Endothelial cell of umbilical vein (primary cell): ENCODE results near the gene DHRS11. TPM values are rescaled to one million over a fixed set of nuclear protein-coding genes. Genes with fewer than 3 reads are reported as not detected.

Source experiments
- BruUV-seq: library from RNA; stranded (reverse); fragments of 400-500 nt; replicated peaks from 2 replicates; lab custom pipeline; 2021; lab: Mats Ljungman, UMichigan
- CTCF ChIA-PET: fragments of 300-600, 350-600 bp; sonication (Branson Sonifier 250); formaldehyde crosslinking; loops from one replicate; lab custom pipeline; 2021; ENCODE audit warnings: antibody characterized with exemption, inconsistent platforms; lab: Charles Lee
- POLR2A ChIA-PET: fragments of 300-600, 350-600 bp; sonication (Branson Sonifier 250); formaldehyde crosslinking; loops from one replicate; lab custom pipeline; 2021; ENCODE audit warnings: antibody characterized with exemption, inconsistent platforms; lab: Charles Lee
- DNase-seq: peaks from one replicate; pipeline ENCODE4 v3.0.0-alpha.2; 2011; ENCODE audit warnings: low read depth, low spot score
- FAIRE-seq: peaks from 2 replicates; lab custom pipeline; 2011; peaks lifted over from hg19 to GRCh38; lab: Jason Lieb, UNC
- H2AFZ ChIP-seq: 2 replicates; pipeline ENCODE4 v1.6.0; 2012; ENCODE audit warnings: low read depth, low read length, control low read depth, inconsistent platforms
- H3K27ac ChIP-seq: 2 replicates; pipeline ENCODE4 v1.5.1; 2011; ENCODE audit warnings: low read depth, mild to moderate bottlenecking, control low read depth, low read length, moderate library complexity; ENCODE audit not compliant: insufficient read depth
- H3K27me3 ChIP-seq, 2 experiments: 2 replicates each; pipeline versions ENCODE4 v1.6.0 to v1.6.1; 2011; ENCODE audit warnings: low read length in 2 of 2, mixed read lengths in 1 of 2; ENCODE audit not compliant: control insufficient read depth in 2 of 2, insufficient read depth in 2 of 2
- H3K36me3 ChIP-seq, 2 experiments: 2 replicates in 1 of 2; 3 replicates in 1 of 2; pipeline ENCODE4 v1.5.1; 2011; ENCODE audit warnings: low read length in 2 of 2, mild to moderate bottlenecking in 1 of 2, moderate library complexity in 1 of 2; ENCODE audit not compliant: control insufficient read depth in 2 of 2, insufficient read depth in 2 of 2; ENCODE audit errors: extremely low read depth in 1 of 2
- H3K4me1 ChIP-seq: 3 replicates; pipeline ENCODE4 v1.5.1; 2011; ENCODE audit warnings: mild to moderate bottlenecking, low read length; ENCODE audit not compliant: control insufficient read depth, insufficient read depth; ENCODE audit errors: extremely low read depth
- H3K4me2 ChIP-seq: 2 replicates; pipeline ENCODE4 v1.6.1; 2011; ENCODE audit warnings: low read length, control low read depth, mixed read lengths; ENCODE audit not compliant: insufficient read depth
- H3K4me3 ChIP-seq, 3 experiments: fragments of 200-600 bp in 1 of 3; sonication (generic), shearing (Covaris generic) in 1 of 3; replicated peaks in 1 of 3; 2 replicates each; pipeline ENCODE4 v1.5.1; 2011 to 2016; ENCODE audit warnings: control low read depth in 3 of 3, low read length in 3 of 3, mild to moderate bottlenecking in 2 of 3, inconsistent platforms in 1 of 3, low read depth in 1 of 3, moderate library complexity in 1 of 3; ENCODE audit not compliant: insufficient read depth in 1 of 3
- H3K79me2 ChIP-seq: 2 replicates; pipeline ENCODE4 v1.6.0; 2012; ENCODE audit warnings: low read length, inconsistent platforms; ENCODE audit not compliant: control insufficient read depth, insufficient read depth
- H3K9ac ChIP-seq: replicated peaks from 2 replicates; pipeline ENCODE3; 2011; ENCODE audit warnings: low read length, control low read depth; ENCODE audit not compliant: insufficient read depth; ENCODE audit errors: extremely low read depth
- H3K9me1 ChIP-seq: replicated peaks from 3 replicates; pipeline ENCODE4 v1.6.0; 2011; ENCODE audit warnings: mild to moderate bottlenecking, low read length; ENCODE audit not compliant: control insufficient read depth, insufficient read depth; ENCODE audit errors: extremely low read depth
- H3K9me3 ChIP-seq: replicated peaks from 2 replicates; pipeline ENCODE4 v1.5.1; 2012; ENCODE audit warnings: low read length, inconsistent platforms; ENCODE audit not compliant: control insufficient read depth, insufficient read depth
- H4K20me1 ChIP-seq: replicated peaks from 2 replicates; pipeline ENCODE3; 2011; ENCODE audit warnings: mild to moderate bottlenecking, low read length; ENCODE audit not compliant: control insufficient read depth, insufficient read depth; ENCODE audit errors: extremely low read depth
- EZH2 ChIP-seq: IDR thresholded peaks from 2 replicates; pipeline ENCODE4 v1.6.1; 2012; ENCODE audit warnings: borderline replicate concordance, low read depth, mild to moderate bottlenecking, moderate library complexity, low read length, inconsistent platforms; ENCODE audit not compliant: severe bottlenecking
- FOS ChIP-seq: IDR thresholded peaks from 2 replicates; pipeline ENCODE4 v1.6.1; 2011; ENCODE audit warnings: mild to moderate bottlenecking, low read length, moderate library complexity, borderline replicate concordance; ENCODE audit not compliant: insufficient read depth
- GATA2 ChIP-seq: IDR thresholded peaks from 2 replicates; pipeline ENCODE4 v1.7.0; 2011; ENCODE audit warnings: low read depth, mild to moderate bottlenecking, moderate library complexity, mixed read lengths, low read length; ENCODE audit not compliant: insufficient read length, insufficient read depth
- JUN ChIP-seq: IDR thresholded peaks from 2 replicates; pipeline ENCODE4 v1.6.1; 2011; ENCODE audit warnings: borderline replicate concordance, low read depth; ENCODE audit not compliant: insufficient read length, insufficient read depth
- MYC ChIP-seq: IDR thresholded peaks from one replicate; pipeline ENCODE4 v1.6.1; 2011; ENCODE audit warnings: mild to moderate bottlenecking, low read depth, low read length
- POLR2A ChIP-seq: IDR thresholded peaks from 2 replicates; pipeline ENCODE4 v1.6.1; 2012; ENCODE audit warnings: low read depth, mild to moderate bottlenecking, control low read depth, low read length
- POLR2AphosphoS5 ChIP-seq: IDR thresholded peaks from 2 replicates; pipeline ENCODE4 v1.6.1; 2012; ENCODE audit warnings: low read depth, mild to moderate bottlenecking, control low read depth, low read length, moderate library complexity; ENCODE audit not compliant: insufficient read depth
- dilution Hi-C: fragments of 300-500 bp; cut with MboI; formaldehyde crosslinking; loops from one replicate; pipeline ENCODE4 v1.15.0; 2019; ENCODE audit warnings: low sequenced_read_pairs; ENCODE audit not compliant: extremely low pct_ligation_motif_present
- intact Hi-C: fragments of 100-400 bp; cut with micrococcal nuclease; formaldehyde crosslinking; loops from one replicate; pipeline ENCODE4 v1.10.0; 2022
- polyA plus RNA-seq, 4 experiments: library from polyadenylated mRNA; depleted of rRNA in 3 of 4; stranded (reverse) in 3 of 4; unstranded in 1 of 4; fragments of >200 nt; gene quantifications; 2 replicates each; pipeline versions ENCODE4 v1.2.1 to v1.2.3, GENCODE V29; 2011 to 2012; ENCODE audit warnings: missing spikeins in 1 of 4
- total RNA-seq: library from RNA; stranded (reverse); gene quantifications from 2 replicates; pipeline ENCODE4 v1.2.3, GENCODE V29; 2021
- TF ChIP-seq, protein P1 (sequence below): IDR thresholded peaks from 2 replicates; pipeline ENCODE4 v1.6.1; 2011; ENCODE audit not compliant: insufficient read depth, insufficient read length
- TF ChIP-seq, protein P2 (sequence below), 2 donors: IDR thresholded peaks; 1 replicate in 1 of 2; 2 replicates in 1 of 2; pipeline ENCODE4 v1.5.1; 2011; ENCODE audit warnings: low read length in 2 of 2, mild to moderate bottlenecking in 2 of 2, moderate library complexity in 2 of 2, control low read depth in 1 of 2, inconsistent platforms in 1 of 2, low read depth in 1 of 2; ENCODE audit not compliant: insufficient read depth in 1 of 2; ENCODE audit errors: extremely low read depth in 1 of 2

Gene DHRS11
- total and polyA plus RNA-seq, 2 donors (not counting 3 experiments of a cell fraction or from before 2014, with no cell fraction given) = 9.8 to 15.7 TPM

DNA sequence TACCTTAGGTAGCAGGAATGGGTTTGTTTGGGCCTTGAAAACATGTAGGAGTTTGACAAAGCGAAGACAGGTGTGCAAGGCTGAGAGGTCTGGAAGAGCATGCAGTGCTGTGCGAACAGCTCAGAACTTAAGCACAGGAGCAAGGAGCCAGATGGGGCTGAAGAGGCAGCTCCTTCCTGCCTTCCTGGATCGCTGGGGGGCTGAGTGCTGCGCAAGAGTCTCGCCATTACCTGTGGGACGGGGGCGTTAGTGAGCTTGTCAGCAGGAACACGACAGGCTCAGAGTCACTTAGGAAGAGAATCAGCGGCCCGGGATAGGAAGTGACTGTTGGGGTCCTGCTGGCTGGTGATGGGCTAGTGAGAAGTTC is 9.2 kb downstream of the DHRS11 start:
- TF ChIP-seq MYC = no peak
- TF ChIP-seq POLR2A = no peak
- TF ChIP-seq, protein P1, sequence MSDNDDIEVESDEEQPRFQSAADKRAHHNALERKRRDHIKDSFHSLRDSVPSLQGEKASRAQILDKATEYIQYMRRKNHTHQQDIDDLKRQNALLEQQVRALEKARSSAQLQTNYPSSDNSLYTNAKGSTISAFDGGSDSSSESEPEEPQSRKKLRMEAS = no peak
- TF ChIP-seq EZH2 = no peak
- no peak for TF ChIP-seq GATA2
- TF ChIP-seq, protein P2, sequence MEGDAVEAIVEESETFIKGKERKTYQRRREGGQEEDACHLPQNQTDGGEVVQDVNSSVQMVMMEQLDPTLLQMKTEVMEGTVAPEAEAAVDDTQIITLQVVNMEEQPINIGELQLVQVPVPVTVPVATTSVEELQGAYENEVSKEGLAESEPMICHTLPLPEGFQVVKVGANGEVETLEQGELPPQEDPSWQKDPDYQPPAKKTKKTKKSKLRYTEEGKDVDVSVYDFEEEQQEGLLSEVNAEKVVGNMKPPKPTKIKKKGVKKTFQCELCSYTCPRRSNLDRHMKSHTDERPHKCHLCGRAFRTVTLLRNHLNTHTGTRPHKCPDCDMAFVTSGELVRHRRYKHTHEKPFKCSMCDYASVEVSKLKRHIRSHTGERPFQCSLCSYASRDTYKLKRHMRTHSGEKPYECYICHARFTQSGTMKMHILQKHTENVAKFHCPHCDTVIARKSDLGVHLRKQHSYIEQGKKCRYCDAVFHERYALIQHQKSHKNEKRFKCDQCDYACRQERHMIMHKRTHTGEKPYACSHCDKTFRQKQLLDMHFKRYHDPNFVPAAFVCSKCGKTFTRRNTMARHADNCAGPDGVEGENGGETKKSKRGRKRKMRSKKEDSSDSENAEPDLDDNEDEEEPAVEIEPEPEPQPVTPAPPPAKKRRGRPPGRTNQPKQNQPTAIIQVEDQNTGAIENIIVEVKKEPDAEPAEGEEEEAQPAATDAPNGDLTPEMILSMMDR (IDR thresholded peaks at IDR 0.05; ENCODE audit: extremely low read depth in 1 of 2, insufficient read depth in 1 of 2, low read depth in 1 of 2, low read length in 2 of 2) = no peak
- no peak for TF ChIP-seq JUN
- TF ChIP-seq POLR2AphosphoS5 = no peak
- TF ChIP-seq FOS = no peak
- Histone ChIP-seq H3K27me3 (no peaks in the 10 kb centered on the region), H3K79me2 (peaks cover 17% of the 10 kb centered on the region), H4K20me1 (no peaks in the 10 kb centered on the region), H3K4me1 (peaks cover 16% of the 10 kb centered on the region), H3K9me3 (no peaks in the 10 kb centered on the region), H3K36me3 (no peaks in the 10 kb centered on the region), H3K9me1 (no peaks in the 10 kb centered on the region), H3K4me3 (peak overlapping the region in 2 of 3 experiments; percentile 63 to 67), H3K27ac (peak overlapping the region; percentile 54), H2AFZ (peak overlapping the region; percentile 55), H3K9ac (peak overlapping the region; percentile 85), H3K4me2 (peak overlapping the region; percentile 72)
- intact Hi-C loops (loop anchor here (1.0 to 10.0 kb wide), 3 partner anchors 25 to 346 kb away; partner anchors contain the start of gene AATF), dilution Hi-C loops (no loop called here)
- CTCF ChIA-PET = interaction anchor here (0.7 to 4.5 kb wide), 10 partner anchors 9 to 772 kb away, joined by 3 to 66 read pairs (median 19); partner anchors contain the start of gene DHRS11
- FAIRE-seq (no peak), DNase-seq (no peak)
- BruUV-seq = TSS peak; percentile 97
- POLR2A ChIA-PET = interaction anchor here (1.2 kb wide), 2 partner anchors 8 to 56 kb away, joined by 3 to 5 read pairs; partner anchors contain the start of gene GGNBP2
